Peyer's patch (tissue), 4 donors: ENCODE data around the gene HOXA11. TPM values are rescaled to one million over a fixed set of nuclear protein-coding genes. Genes with fewer than 3 reads are reported as not detected.

ENCODE experiments used
- DNase-seq, 3 donors: peaks; one replicate each; pipeline ENCODE4 v3.0.0-alpha.2; 2017 to 2019
- H3K27ac ChIP-seq, 4 donors: fragments of 200-600 bp; sonication (generic); one replicate each; pipeline ENCODE4 v1.5.1; 2016 to 2019
- H3K27me3 ChIP-seq, 2 donors: fragments of 200-600 bp; sonication (generic); one replicate each; pipeline ENCODE4 v1.5.1; 2019
- H3K36me3 ChIP-seq, 3 donors: fragments of 200-600 bp; sonication (generic); one replicate each; pipeline ENCODE4 v1.5.1; 2016 to 2019
- H3K4me1 ChIP-seq, 4 donors: fragments of 200-600 bp; sonication (generic); one replicate each; pipeline ENCODE4 v1.5.1; 2016 to 2019
- H3K4me3 ChIP-seq, 4 donors: fragments of 200-600 bp; sonication (generic); 1 replicate in 3 of 4; 2 replicates in 1 of 4; pipeline ENCODE4 v1.5.1; 2016 to 2019; ENCODE audit warnings: mild to moderate bottlenecking in 1 of 4
- H3K9me3 ChIP-seq, 4 donors: fragments of 200-600 bp; sonication (generic); one replicate each; pipeline ENCODE4 v1.5.1; 2016 to 2019; ENCODE audit warnings: mild to moderate bottlenecking in 1 of 4
- POLR2A ChIP-seq, 2 donors: fragments of 450-650 bp; IDR thresholded peaks; one replicate each; pipeline ENCODE4 v1.5.1; 2017; ENCODE audit warnings: antibody characterized with exemption in 2 of 2, mild to moderate bottlenecking in 2 of 2, moderate library complexity in 2 of 2
- total RNA-seq, 4 donors: library from RNA; depleted of rRNA; stranded (reverse); fragments of >200 nt; gene quantifications; one replicate each; pipeline ENCODE4 v1.1.0, GENCODE V29; 2016
- TF ChIP-seq, protein P1 (sequence below), 6 experiments: fragments of 450-650 bp in 4 of 6; fragments of 200-600 bp in 2 of 6; sonication (generic) in 1 of 6; IDR thresholded peaks; one replicate each; pipeline ENCODE4 v1.5.1; 2017 to 2019; ENCODE audit warnings: antibody characterized with exemption in 6 of 6, mild to moderate bottlenecking in 3 of 6, moderate library complexity in 1 of 6

The HOXA11 gene
- total RNA-seq, 4 donors from 2014 or later: not detected

GRCh38 chr7:27152816-27153442 lies 32.1 kb downstream of the HOXA11 start:
- H3K27ac ChIP-seq: peak overlapping the region; percentile 71 to 96 (median 86)
- H3K27me3 ChIP-seq: no peaks in the 10 kb centered on the region
- TF ChIP-seq, protein P1, sequence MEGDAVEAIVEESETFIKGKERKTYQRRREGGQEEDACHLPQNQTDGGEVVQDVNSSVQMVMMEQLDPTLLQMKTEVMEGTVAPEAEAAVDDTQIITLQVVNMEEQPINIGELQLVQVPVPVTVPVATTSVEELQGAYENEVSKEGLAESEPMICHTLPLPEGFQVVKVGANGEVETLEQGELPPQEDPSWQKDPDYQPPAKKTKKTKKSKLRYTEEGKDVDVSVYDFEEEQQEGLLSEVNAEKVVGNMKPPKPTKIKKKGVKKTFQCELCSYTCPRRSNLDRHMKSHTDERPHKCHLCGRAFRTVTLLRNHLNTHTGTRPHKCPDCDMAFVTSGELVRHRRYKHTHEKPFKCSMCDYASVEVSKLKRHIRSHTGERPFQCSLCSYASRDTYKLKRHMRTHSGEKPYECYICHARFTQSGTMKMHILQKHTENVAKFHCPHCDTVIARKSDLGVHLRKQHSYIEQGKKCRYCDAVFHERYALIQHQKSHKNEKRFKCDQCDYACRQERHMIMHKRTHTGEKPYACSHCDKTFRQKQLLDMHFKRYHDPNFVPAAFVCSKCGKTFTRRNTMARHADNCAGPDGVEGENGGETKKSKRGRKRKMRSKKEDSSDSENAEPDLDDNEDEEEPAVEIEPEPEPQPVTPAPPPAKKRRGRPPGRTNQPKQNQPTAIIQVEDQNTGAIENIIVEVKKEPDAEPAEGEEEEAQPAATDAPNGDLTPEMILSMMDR (IDR thresholded peaks at IDR 0.05): no peak
- no peak for TF ChIP-seq POLR2A (IDR thresholded peaks at IDR 0.05)
- peaks cover 0 to 59% (median 15%) of the 10 kb centered on the region in 4 donors for H3K4me1 ChIP-seq
- H3K4me3 ChIP-seq: peak overlapping the region; percentile 42 to 75 (median 54)
- DNase-seq: no peak
- H3K9me3 ChIP-seq: peaks cover 0 to 7% (median 0%) of the 10 kb centered on the region in 4 donors
- H3K36me3 ChIP-seq: no peaks in the 10 kb centered on the region

DNA sequence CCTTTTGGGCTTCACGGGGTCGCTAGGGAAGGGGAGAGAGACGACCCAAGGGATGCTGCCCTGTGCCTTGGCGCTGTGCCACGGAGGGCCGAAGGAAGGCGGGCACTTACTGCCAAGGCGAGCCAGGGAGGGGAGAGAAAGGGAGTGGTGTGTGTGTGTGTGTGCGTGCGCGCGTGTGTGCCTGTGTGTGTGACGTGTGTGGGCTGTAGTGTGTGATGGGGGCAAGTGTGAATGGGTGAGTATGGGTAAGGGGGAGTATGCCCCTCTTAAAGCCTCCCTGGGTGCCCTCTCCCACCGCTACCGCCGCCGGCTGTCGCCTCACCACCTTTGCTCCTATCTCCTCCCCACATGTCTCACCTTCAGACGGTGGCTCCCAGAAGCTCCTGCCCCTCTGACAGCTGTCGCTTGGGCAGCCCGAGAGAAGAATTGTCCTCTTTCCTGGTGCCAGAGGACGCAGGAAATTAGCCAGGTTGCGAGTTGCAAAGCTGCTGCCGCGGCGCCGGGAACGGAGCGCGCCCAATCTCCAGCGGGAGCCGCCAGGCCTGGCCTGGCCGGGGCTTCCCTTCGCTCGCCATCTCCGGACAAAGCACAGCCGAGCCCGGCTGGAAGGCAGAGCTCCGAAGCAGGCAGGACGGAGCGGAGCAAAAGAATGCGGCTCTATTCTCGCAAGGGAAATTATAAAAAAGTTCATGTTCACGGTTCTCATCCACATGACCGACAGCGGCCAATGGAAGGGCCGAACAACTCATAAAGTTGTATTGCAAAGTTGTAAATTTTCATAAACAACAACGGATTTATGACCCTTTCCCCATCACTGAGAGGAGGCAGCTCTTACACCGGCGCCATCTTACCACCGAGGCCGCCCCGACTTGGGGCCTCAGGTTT lies 32.9 kb downstream of the HOXA11 start, which contains the start of gene HOXA3:
Gene HOXA3 (minus strand): TSS at position 653 of the 885 bp plus-strand sequence. CDS start 41,943 bp downstream, outside the sequence.
- peak within 1 kb of the TSS; percentile 71 to 96 (median 86) for H3K27ac ChIP-seq
- H3K36me3 ChIP-seq: no peaks in the 10 kb centered on the region
- peaks cover 0 to 2% (median 0%) of the 10 kb centered on the region in 4 donors for H3K9me3 ChIP-seq
- peak; percentile 16 to 85 (median 84) for DNase-seq
- no peaks in the 10 kb centered on the region for H3K27me3 ChIP-seq
- H3K4me3 ChIP-seq: peak within 1 kb of the TSS; percentile 42 to 75 (median 54)
- peak; percentile 88 to 92 for TF ChIP-seq POLR2A (IDR thresholded peaks at IDR 0.05)
- TF ChIP-seq, protein P1 (IDR thresholded peaks at IDR 0.05): no peak
- H3K4me1 ChIP-seq: peaks cover 0 to 52% (median 18%) of the 10 kb centered on the region in 4 donors

- Histone ChIP-seq H3K36me3 (no peaks in the 10 kb centered on the region), H3K27me3 (no peaks in the 10 kb centered on the region), H3K4me1 (peaks cover 0 to 58% (median 18%) of the 10 kb centered on the region in 4 donors), H3K27ac (peak overlapping the region; percentile 71 to 96 (median 86)), H3K9me3 (no peaks in the 10 kb centered on the region), H3K4me3 (peak overlapping the region; percentile 42 to 75 (median 54))
- DNase-seq: no peak
- TF ChIP-seq POLR2A (IDR thresholded peaks at IDR 0.05): no peak
These were observed 33.6 kb downstream of the HOXA11 start for GRCh38 chr7:27151341-27151930.

DNA sequence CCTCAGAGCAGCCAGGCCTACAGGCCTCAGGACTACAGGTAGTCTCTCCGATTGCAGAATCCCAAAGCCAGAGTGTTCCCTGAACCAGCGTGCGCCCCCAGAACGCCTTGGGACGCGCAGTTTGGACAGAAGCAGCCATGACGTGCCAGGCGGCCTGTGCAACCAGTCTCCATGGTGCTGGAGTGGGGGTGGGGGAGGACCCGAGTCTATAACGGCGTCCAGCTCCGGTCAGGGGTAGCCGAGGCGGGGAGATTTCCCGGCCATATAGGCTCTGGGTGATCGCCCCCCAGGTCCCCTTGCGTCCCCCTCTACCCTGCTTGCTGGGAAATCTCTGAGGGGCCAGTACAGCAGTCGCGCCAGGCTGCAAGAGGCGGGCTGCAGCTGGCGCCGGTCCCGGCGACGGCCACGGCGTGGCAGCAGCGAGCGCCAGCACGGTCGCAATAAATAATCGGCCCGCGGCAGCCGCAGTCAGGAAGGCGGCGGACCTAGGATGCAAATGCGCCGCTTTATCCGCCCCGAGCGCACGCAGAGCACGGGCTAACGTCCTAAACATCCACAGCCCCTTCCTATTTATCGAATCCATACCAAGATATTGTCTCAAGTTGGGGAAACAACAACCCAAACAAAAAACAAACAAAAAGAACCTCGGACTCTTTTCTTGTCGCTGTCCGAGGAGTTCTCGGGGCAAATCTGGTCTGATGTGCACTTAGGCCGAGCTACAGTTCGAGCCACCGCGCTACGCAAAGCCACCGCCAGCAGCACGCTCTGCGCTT lies 34.3 kb downstream of the HOXA11 start:
- Histone ChIP-seq H3K27ac (peak overlapping the region; percentile 71 to 96 (median 86)), H3K4me1 (peaks cover 0 to 60% (median 16%) of the 10 kb centered on the region in 4 donors), H3K27me3 (no peaks in the 10 kb centered on the region), H3K9me3 (no peaks in the 10 kb centered on the region), H3K4me3 (peak overlapping the region; percentile 42 to 75 (median 54)), H3K36me3 (no peaks in the 10 kb centered on the region)
- TF ChIP-seq, protein P1 (IDR thresholded peaks at IDR 0.05): peak; percentile 59 to 96 (median 92)
- peak; percentile 87 to 96 for TF ChIP-seq POLR2A (IDR thresholded peaks at IDR 0.05)
- DNase-seq: peak; percentile 58 to 90 (median 89)

- Histone ChIP-seq H3K36me3 (peaks cover 0 to 5% (median 0%) of the 10 kb centered on the region in 3 donors), H3K4me3 (peak overlapping the region; percentile 42 to 75 (median 54)), H3K27ac (peak overlapping the region; percentile 71 to 96 (median 86)), H3K9me3 (no peaks in the 10 kb centered on the region), H3K4me1 (peaks cover 0 to 54% (median 15%) of the 10 kb centered on the region in 4 donors), H3K27me3 (no peaks in the 10 kb centered on the region)
- TF ChIP-seq POLR2A (IDR thresholded peaks at IDR 0.05): no peak
- TF ChIP-seq, protein P1 (IDR thresholded peaks at IDR 0.05): peak in 1 of 6 experiments; percentile 24
- DNase-seq: peak in 1 of 3 donors; percentile 53
These were observed 35.0 kb downstream of the HOXA11 start for GRCh38 chr7:27149842-27150567.
